Glutamatergic neuron (in vitro differentiated cells): ENCODE results near the gene PRMT2. TPM values are rescaled to one million over a fixed set of nuclear protein-coding genes. Genes with fewer than 3 reads are reported as not detected.

Experiments
- DNase-seq: peaks from one replicate; pipeline ENCODE4 v3.0.0; 2022
- H3K27ac Mint-ChIP-seq: one replicate; pipeline ENCODE4 v1.8.0; 2020; ENCODE audit warnings: mild to moderate bottlenecking, mixed read lengths, inconsistent platforms; ENCODE audit not compliant: unreplicated experiment
- H3K27me3 Mint-ChIP-seq: one replicate; pipeline ENCODE4 v1.8.0; 2020; ENCODE audit warnings: mild to moderate bottlenecking, moderate library complexity, mixed read lengths, inconsistent platforms; ENCODE audit not compliant: unreplicated experiment
- H3K36me3 Mint-ChIP-seq: one replicate; pipeline ENCODE4 v1.8.0; 2020; ENCODE audit warnings: mild to moderate bottlenecking, mixed read lengths, inconsistent platforms; ENCODE audit not compliant: unreplicated experiment
- H3K4me1 Mint-ChIP-seq: one replicate; pipeline ENCODE4 v1.8.0; 2020; ENCODE audit warnings: mild to moderate bottlenecking, low read depth, mixed read lengths, inconsistent platforms; ENCODE audit not compliant: unreplicated experiment
- H3K4me3 Mint-ChIP-seq: one replicate; pipeline ENCODE4 v1.8.0; 2020; ENCODE audit warnings: mild to moderate bottlenecking, mixed read lengths, inconsistent platforms; ENCODE audit not compliant: unreplicated experiment
- H3K9me3 Mint-ChIP-seq: one replicate; pipeline ENCODE4 v1.8.0; 2020; ENCODE audit warnings: mild to moderate bottlenecking, moderate library complexity, mixed read lengths, inconsistent platforms; ENCODE audit not compliant: unreplicated experiment
- CTCF ChIP-seq: fragments of 200-600 bp; sonication (generic); IDR thresholded peaks from one replicate; pipeline ENCODE4 v1.5.0; 2021; ENCODE audit not compliant: partially characterized antibody, unreplicated experiment
- total RNA-seq: library from RNA; stranded (reverse); fragmentation: NEBNext Ultra II Directional; extraction: Animal tissue kit (Norgen Biotek cat#: 25700); gene quantifications from one replicate; pipeline ENCODE4 v1.2.1, GENCODE V29; 2021; ENCODE audit not compliant: unreplicated experiment

Gene PRMT2
- total RNA-seq, 1 donor from 2014 or later: 124 TPM

DNA sequence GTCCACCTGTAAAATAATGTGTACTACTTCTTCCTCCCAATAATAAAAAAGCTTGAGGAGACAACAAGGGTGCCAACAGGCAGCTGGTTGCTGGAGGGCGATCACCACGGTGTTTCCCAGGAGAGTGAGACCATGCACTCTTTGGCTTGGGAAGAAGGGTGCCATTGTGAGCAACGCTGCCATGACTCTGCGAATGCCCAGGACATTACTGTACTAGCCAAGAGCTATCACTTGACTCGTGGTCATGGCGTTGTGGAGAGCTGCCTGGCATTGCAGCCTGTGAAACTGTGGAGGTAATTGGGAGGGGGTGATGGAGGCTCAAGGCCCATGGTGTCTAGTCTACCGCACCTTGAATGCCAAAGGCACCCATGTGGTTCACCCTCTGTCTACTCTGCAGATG, 14.6 kb upstream of the PRMT2 start:
- H3K4me3 Mint-ChIP-seq: no peak overlapping the region
- no peaks in the 10 kb centered on the region for H3K36me3 Mint-ChIP-seq
- no peak for TF ChIP-seq CTCF
- H3K9me3 Mint-ChIP-seq: no peaks in the 10 kb centered on the region
- H3K27me3 Mint-ChIP-seq: peaks cover 5% of the 10 kb centered on the region
- H3K27ac Mint-ChIP-seq: no peak overlapping the region
- H3K4me1 Mint-ChIP-seq: no peaks in the 10 kb centered on the region
- DNase-seq: no peak

DNA sequence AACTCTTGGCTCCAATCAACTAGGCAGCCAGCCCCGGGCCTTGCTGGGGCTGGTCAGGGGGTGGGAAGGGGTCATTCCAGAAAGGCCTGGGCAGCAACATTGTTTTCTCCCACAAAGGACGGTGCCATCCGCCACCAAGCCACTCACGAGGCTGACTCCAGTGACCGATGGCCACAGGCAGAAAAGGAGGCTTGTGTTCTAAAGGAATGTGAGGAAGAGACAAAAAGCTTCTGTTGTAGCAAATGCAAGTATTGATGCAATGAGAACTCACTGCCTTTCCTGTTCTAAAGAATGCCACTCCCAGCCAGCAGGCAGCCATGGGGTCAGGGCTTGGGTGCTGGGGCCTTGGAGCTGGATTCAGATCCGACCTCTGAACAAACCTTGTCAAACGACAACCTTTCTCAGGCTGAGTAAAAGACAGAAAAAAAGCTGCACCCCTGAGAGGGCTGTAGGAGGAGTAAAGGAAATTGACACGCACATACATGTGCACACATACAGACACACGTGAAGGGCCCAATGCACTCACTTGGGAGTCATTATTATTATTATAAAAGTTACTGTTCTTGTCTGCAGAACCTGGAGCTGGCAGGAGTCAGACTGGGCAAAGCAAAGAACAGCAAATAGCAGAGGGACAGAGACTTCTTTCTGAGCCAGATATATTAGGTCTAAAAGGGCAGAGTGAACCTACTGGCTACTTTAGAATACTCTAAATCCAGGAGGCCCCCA, 13.9 kb upstream of the PRMT2 start:
- Mint-ChIP-seq H3K4me3 (no peak overlapping the region), H3K27ac (no peak overlapping the region), H3K4me1 (no peaks in the 10 kb centered on the region), H3K36me3 (peaks cover 5% of the 10 kb centered on the region), H3K27me3 (peaks cover 5% of the 10 kb centered on the region), H3K9me3 (no peaks in the 10 kb centered on the region)
- no peak for TF ChIP-seq CTCF
- no peak for DNase-seq

DNA sequence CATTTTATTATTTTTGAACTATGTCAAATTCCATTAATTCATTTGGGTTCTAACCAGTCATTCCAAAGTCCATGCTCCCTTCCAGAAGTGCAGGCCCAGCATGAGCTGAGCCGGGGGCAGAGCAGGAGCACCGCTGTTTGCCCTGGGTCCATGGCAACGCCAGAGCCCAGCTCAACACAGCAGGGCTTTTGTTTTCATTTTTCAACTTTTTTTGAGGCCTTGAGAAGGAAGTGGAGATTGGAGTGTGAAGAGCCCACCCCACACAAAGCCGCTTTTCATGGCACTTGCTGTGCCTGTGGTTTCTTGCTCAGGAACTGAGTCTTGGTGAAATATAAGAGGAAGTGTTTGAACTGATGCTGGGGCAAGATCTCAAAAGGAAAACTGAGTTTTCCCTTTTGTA, 13.2 kb upstream of the PRMT2 start:
- no peak for DNase-seq

GRCh38 chr21:46624050-46624449, 11.4 kb upstream of the PRMT2 start:
- H3K4me3 Mint-ChIP-seq: no peak overlapping the region
- peaks cover 2% of the 10 kb centered on the region for H3K9me3 Mint-ChIP-seq
- no peak overlapping the region for H3K27ac Mint-ChIP-seq
- H3K27me3 Mint-ChIP-seq: peaks cover 5% of the 10 kb centered on the region
- peaks cover 5% of the 10 kb centered on the region for H3K36me3 Mint-ChIP-seq
- no peak for DNase-seq
- H3K4me1 Mint-ChIP-seq: no peaks in the 10 kb centered on the region
- TF ChIP-seq CTCF: no peak

More for the DNA sequence above, 13.2 kb upstream of the PRMT2 start:
- Mint-ChIP-seq H3K9me3 (peaks cover 2% of the 10 kb centered on the region), H3K4me3 (no peak overlapping the region), H3K4me1 (no peaks in the 10 kb centered on the region), H3K27me3 (peaks cover 5% of the 10 kb centered on the region), H3K36me3 (peaks cover 5% of the 10 kb centered on the region), H3K27ac (no peak overlapping the region)
- TF ChIP-seq CTCF: no peak

GRCh38 chr21:46625759-46626158, 9.7 kb upstream of the PRMT2 start:
- Mint-ChIP-seq H3K9me3 (peaks cover 2% of the 10 kb centered on the region), H3K27ac (no peak overlapping the region), H3K27me3 (peaks cover 5% of the 10 kb centered on the region), H3K36me3 (peaks cover 5% of the 10 kb centered on the region), H3K4me1 (no peaks in the 10 kb centered on the region), H3K4me3 (no peak overlapping the region)
- no peak for TF ChIP-seq CTCF
- no peak for DNase-seq
